SH-SY5Y (cell line): ENCODE measurements around the gene SPEF1.

Experiments used
- GATA2 ChIP-seq: IDR thresholded peaks from 2 replicates; pipeline ENCODE4 v1.6.1; 2011; ENCODE audit warnings: mild to moderate bottlenecking, low read depth, low read length
- GATA3 ChIP-seq: IDR thresholded peaks from 2 replicates; pipeline ENCODE4 v1.6.1; 2011; ENCODE audit warnings: low read depth, mild to moderate bottlenecking, low read length, moderate library complexity

Gene SPEF1

GRCh38 chr20:3781153-3781910, at the start of gene SPEF1:
SPEF1 (minus strand) TSS chr20:3781448; CDS start chr20:3781287, 161 bp downstream.
- no peak for TF ChIP-seq GATA2
- no peak for TF ChIP-seq GATA3

- no peak for TF ChIP-seq GATA3
- no peak for TF ChIP-seq GATA2
Measured at GRCh38 chr20:3828798-3829197, 47.5 kb upstream of the SPEF1 start.

GRCh38 chr20:3826420-3826819, 45.2 kb upstream of the SPEF1 start:
- TF ChIP-seq GATA3 (no peak), GATA2 (no peak)

- TF ChIP-seq GATA2: no peak
- TF ChIP-seq GATA3: no peak
Measured at GRCh38 chr20:3825526-3825925, 44.3 kb upstream of the SPEF1 start.

- TF ChIP-seq GATA3: no peak
- no peak for TF ChIP-seq GATA2
Measured at GRCh38 chr20:3823881-3824280, 42.6 kb upstream of the SPEF1 start.

GRCh38 chr20:3821996-3822395, 40.7 kb upstream of the SPEF1 start:
- TF ChIP-seq GATA3 (no peak), GATA2 (no peak)

GRCh38 chr20:3820901-3821727, 39.9 kb upstream of the SPEF1 start:
- TF ChIP-seq GATA3 (no peak), GATA2 (no peak)

GRCh38 chr20:3820048-3820900, 39.0 kb upstream of the SPEF1 start, which contains the start of gene AP5S1:
AP5S1 (plus strand) TSS chr20:3820547; CDS start chr20:3822118, 1,571 bp downstream.
- TF ChIP-seq GATA2 (no peak), GATA3 (no peak)

GRCh38 chr20:3819411-3820047, 38.3 kb upstream of the SPEF1 start:
- TF ChIP-seq GATA2 (no peak), GATA3 (no peak)

- TF ChIP-seq GATA2: no peak; the same call in 1 of the 2 replicates
- TF ChIP-seq GATA3: no peak
Measured at GRCh38 chr20:3818155-3819151, 37.2 kb upstream of the SPEF1 start.

- TF ChIP-seq GATA3 (no peak), GATA2 (no peak)
Measured at GRCh38 chr20:3815703-3816315, 34.6 kb upstream of the SPEF1 start.

GRCh38 chr20:3814928-3815495, 33.8 kb upstream of the SPEF1 start:
- TF ChIP-seq GATA3 (no peak), GATA2 (no peak)
